ENCODE measurements around the gene GPRC5D.

GRCh38 chr12:12979126-12979525 lies 27.2 kb upstream of the GPRC5D start:
- TF ChIP-seq CTCF (IDR thresholded peaks at IDR 0.05) (no peak), POLR2A (IDR thresholded peaks at IDR 0.05) (no peak), EP300 (IDR thresholded peaks at IDR 0.05) (no peak)

Measured in ovary (tissue), 3 donors.